HG03378 (cell line): Measurements from ENCODE around the gene MYO1C.
"Not testable (repeated sequence)": the region's sequence is repeated elsewhere in the genome, so short reads cannot be mapped to it uniquely, and the experiment has no call there.

Experiments
- ATAC-seq: cut with Tn5 transposase; IDR thresholded peaks from one replicate; pipeline ENCODE4 v1.9.1; 2021; ENCODE audit warnings: mild to moderate bottlenecking, moderate library complexity; ENCODE audit not compliant: unreplicated experiment

Gene MYO1C

GRCh38 chr17:1492249-1493206 lies at the start of gene MYO1C:
MYO1C (minus strand) TSS chr17:1492686; CDS start chr17:1492487, 199 bp downstream.
- no peak for ATAC-seq

- no peak for ATAC-seq
Measured at GRCh38 chr17:1541367-1541904, 49.0 kb upstream of the MYO1C start.

GRCh38 chr17:1539811-1540210 lies 47.3 kb upstream of the MYO1C start:
- ATAC-seq, result no peak

GRCh38 chr17:1535737-1536136 lies 43.3 kb upstream of the MYO1C start:
- no peak for ATAC-seq

- ATAC-seq, result no peak
Measured at GRCh38 chr17:1533661-1534325, 41.3 kb upstream of the MYO1C start.

GRCh38 chr17:1532836-1533602 lies 40.5 kb upstream of the MYO1C start:
- no peak for ATAC-seq

- ATAC-seq, result no peak
Measured at GRCh38 chr17:1529863-1530262, 37.4 kb upstream of the MYO1C start.

GRCh38 chr17:1526876-1527275 lies 34.4 kb upstream of the MYO1C start:
- not testable (repeated sequence) for ATAC-seq

GRCh38 chr17:1522626-1523025 lies 30.1 kb upstream of the MYO1C start:
- no peak for ATAC-seq

- no peak for ATAC-seq
Measured at GRCh38 chr17:1521086-1521640, 28.7 kb upstream of the MYO1C start.

GRCh38 chr17:1519678-1520077 lies 27.2 kb upstream of the MYO1C start:
- ATAC-seq, result no peak

- ATAC-seq, result no peak
Measured at GRCh38 chr17:1518410-1518809, 25.9 kb upstream of the MYO1C start.

GRCh38 chr17:1516388-1517161 lies 24.1 kb upstream of the MYO1C start, which contains the start of gene INPP5K:
INPP5K (minus strand) TSS chr17:1516612; CDS start chr17:1516499, 113 bp downstream.
- ATAC-seq, result peak; percentile 77

GRCh38 chr17:1515640-1516387 lies 23.3 kb upstream of the MYO1C start:
- ATAC-seq, result peak; percentile 30

GRCh38 chr17:1512351-1512750 lies 19.9 kb upstream of the MYO1C start:
- ATAC-seq, result no peak

- no peak for ATAC-seq
Measured at GRCh38 chr17:1511756-1512321, 19.4 kb upstream of the MYO1C start.

- ATAC-seq, result no peak
Measured at GRCh38 chr17:1511290-1511689, 18.8 kb upstream of the MYO1C start.

- ATAC-seq, result no peak
Measured at GRCh38 chr17:1509290-1509881, 16.9 kb upstream of the MYO1C start.
